Endothelial cell of hepatic sinusoid (primary cell): ENCODE results near the gene GSE1.

ENCODE experiments used
- in situ Hi-C: cut with HindIII; loops from 2 replicates; pipeline ENCODE4 v1.10.0; 2017; ENCODE audit warnings: low sequenced_read_pairs

The GSE1 gene

DNA sequence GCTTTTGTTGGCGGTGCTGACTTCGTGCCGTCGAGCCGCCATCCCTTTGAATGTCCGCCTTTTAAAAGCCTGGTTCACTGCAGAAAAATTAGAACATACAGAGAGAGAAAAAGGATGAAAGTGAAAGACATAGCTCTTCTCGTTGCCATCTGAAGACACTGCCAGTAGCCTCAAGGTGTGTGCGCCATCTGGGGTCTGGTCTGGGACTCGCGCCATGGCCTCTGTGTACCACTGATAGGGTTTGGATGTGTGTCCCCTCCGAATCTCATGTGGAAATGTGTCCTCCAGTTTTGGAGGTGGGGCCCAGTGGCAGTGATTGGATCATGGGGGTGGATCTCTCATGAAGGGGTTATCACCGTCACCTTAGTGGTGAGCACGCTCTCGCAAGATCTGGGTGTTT lies 15.5 kb downstream of the GSE1 start:
- in situ Hi-C loops: no loop called here

DNA sequence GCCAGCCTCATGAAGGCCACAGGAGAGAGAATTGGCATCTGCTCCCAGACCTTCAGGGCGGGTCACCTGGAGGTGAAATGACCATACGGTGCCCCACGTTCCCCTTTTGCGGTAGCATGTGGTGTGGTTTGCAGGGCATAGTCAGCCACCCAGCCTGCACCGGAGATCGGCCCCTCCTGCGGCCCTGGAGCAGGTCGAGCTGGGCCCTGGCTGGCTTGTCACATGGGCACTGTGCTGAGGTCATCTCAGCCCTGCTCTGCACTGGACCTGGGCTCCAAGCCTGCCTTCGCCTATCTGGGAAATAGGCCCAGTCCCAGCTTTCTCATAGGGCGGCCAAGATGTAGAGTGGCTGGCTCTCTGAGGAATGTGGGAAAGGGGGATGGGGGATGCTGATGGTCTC lies 16.2 kb downstream of the GSE1 start:
- in situ Hi-C loops: no loop called here

DNA sequence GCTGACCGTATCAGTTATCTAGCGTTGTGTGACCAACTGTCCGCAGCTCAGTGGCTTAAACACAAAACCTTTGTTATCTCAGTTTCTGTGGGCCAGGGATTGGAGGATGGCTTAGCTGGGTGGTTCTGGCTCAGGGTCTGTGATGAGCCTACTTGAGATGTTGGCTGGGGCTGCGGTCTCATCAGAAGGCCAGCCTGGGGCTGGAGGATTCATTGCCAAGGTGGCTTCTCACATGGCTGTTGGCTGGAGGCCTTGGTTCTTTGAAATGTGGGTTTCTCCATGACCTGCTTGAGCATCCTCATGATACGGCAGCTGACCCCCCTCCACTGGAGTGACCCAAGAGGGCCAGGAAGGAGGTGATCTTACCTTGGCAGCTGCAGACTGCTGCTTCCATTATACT lies 16.7 kb downstream of the GSE1 start:
- in situ Hi-C loops: no loop called here

DNA sequence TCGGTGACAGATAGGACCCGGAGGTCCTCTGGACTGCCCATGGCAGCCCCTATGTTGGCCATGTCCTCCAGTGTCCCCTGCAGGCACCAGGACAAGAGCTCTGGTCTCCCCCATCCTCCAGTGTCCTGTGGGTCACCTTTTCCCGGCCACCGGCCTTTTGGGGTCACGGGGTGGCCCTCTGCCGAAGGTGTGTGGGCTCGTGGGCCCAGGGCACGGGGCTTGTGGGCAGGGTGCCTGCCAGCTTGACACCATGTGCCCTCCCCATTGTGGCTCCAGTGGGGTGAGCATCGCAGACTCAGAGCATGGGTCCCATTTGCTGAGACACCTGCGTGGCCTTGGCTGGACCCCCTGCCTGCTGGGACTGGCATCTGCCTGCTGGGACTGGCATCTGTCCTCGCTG lies 18.1 kb downstream of the GSE1 start:
- in situ Hi-C loops: no loop called here

DNA sequence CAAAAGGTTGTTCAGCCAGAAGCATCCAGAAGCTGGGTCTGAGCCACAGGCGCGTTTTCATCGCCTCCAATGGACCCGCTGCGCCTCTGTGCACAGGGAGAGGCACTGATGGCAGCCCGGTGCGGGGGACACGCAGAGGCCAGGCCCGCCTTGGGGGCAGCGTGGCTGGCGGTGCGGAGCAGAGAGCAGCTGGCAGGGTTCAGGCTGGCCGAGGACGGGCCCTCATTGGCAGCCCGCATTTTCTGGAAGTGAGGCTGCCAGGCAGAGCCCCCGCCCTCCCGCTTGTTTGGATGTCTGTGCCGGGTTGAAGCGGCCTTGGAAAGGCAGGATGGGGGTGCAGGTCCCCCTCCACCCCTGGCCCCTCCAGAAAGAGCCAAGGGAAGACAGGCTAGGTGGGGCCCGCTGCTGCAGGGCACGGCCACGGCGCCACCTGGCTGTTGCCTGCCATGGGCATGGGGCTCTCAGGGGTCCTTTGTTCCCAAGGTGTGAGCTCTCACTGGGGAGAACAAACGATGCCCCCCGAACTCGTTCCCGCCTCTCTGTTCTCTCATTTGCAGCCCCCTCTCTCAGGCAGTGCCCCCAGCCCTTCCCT lies 18.8 kb downstream of the GSE1 start:
- in situ Hi-C loops: no loop called here

DNA sequence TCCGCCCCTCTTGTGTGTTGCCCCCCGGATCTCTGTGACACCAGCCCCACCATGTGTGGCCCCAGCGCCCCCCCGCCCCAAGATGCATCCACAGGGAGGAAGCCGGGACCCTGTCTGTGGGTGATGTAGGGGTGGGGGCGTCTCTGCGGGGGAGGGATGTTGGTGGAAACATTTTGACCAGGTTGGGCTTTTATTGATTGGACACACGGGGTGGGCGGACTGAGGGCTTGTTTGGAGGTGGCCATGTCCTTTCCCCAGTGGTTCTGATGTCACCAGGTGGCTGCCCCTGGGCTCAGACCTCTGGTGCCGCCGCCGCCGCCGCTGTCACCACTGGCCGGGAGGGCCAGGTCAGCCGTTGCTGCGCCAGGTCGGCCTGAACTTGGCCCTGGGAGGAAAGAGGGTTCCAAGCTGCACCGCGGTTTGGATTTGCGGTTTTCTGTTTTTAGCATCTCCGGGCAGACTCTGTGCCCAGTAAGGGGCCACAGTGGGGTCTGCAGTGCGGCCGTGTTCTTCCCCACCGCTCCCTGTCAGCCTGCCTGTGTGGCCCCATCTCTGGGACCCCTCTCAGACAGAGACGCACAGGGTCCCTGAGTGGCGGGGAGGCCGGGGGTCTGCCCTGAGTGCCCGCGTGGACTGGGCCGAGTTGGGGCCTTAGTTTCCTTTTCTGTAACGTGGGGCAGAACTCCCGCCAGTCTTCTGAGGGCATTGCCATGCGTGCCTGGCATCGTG lies 19.8 kb downstream of the GSE1 start:
- in situ Hi-C loops: no loop called here

DNA sequence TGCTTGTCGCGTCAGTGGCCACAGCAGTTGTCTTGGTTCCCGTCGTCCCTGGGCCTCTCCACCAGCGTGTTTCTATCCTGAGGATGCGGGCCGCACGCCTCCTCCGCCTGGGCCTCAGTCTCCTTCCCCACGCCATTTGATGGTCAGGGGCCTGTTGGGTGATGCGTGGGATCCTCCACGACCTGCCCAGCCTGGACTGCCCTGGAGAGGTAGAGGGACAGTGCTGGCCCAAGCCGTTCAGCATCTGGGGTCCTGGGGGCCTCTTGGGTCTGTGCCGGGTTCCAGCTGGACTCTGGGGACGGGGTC lies 20.3 kb downstream of the GSE1 start:
- in situ Hi-C loops: no loop called here

DNA sequence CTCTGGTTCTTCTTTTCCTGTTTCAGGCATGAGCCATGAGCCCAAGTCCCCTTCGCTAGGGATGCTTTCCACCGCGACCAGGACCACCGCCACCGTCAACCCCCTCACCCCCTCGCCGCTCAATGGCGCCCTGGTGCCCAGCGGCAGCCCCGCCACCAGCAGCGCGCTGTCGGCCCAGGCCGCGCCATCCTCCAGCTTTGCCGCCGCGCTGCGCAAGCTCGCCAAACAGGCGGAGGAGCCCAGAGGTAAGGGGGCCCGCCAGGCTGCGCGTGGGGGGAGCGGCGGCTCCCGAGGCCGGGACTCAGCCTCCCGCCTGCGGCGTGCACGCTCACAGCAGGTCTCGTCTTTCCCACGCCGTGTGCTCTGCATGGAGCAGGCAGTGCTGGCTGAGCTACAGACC lies 20.8 kb downstream of the GSE1 start:
- in situ Hi-C loops: no loop called here

DNA sequence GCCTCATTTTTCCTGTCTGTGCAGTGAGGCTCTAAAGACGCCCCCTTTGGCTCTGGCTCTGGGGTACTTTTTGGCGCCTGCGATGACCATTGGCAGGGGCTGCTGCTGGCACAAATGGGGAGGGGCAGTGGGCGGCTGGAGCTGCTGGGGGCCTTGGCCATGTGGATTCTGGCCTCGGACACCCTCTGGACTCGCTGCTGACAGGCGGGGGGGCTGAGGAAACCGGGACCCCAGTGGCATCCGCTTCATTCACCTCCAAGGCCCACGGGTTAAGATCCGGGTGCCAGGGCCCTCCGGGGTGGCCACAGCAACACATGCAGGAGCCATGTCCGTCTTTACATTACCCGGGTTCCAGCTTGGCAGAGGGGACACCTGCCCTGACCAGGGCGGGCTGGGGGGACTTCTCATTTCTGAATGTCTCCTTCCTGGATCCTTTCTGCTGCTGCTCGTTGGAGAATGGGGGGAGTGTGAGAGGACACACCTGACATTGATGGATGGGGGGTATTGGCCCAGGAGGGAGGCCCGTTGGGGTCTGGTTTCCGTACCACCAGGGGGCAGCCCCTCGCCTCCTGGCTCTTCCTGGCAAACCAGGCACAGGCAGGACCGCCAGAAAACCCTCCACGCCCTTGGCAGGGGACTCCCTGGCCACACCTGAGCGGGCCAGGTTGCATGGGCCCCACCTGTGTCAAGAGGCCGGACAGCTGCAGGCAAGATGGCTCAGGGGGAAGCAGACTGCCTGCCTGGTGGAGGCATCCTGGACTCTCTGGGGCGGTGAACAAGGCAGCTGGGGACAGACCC lies 21.8 kb downstream of the GSE1 start:
- in situ Hi-C loops: no loop called here

DNA sequence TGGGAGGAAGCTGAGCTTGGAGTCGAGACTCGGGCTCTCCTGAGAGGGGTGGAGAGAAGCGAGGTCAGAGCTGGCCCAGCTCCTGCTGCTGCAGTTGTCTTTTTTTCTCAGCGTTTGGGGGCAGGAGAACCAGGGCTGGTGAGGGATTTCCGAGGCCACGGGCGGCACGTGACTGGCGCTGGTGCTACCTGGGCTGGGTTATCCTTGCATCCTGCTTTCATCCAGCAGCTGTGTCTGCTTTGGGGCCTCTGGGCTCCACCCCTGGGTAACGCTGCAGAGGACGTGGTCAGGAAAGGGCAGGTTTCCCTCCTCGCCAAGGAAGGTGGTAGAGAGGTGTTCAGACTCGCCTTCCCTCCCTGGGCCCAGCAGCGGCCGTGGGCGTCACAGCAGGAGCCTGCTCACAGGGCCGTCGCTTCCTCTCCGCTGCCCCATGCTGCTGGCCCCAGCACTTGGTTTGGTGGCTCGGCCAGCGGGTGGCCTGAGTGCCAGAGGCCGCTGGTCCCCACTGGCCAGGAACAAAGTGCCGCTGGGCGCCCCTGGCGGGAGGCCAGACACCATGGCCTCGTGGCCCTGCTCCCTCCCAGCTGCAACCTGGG lies 22.5 kb downstream of the GSE1 start:
- in situ Hi-C loops: no loop called here

DNA sequence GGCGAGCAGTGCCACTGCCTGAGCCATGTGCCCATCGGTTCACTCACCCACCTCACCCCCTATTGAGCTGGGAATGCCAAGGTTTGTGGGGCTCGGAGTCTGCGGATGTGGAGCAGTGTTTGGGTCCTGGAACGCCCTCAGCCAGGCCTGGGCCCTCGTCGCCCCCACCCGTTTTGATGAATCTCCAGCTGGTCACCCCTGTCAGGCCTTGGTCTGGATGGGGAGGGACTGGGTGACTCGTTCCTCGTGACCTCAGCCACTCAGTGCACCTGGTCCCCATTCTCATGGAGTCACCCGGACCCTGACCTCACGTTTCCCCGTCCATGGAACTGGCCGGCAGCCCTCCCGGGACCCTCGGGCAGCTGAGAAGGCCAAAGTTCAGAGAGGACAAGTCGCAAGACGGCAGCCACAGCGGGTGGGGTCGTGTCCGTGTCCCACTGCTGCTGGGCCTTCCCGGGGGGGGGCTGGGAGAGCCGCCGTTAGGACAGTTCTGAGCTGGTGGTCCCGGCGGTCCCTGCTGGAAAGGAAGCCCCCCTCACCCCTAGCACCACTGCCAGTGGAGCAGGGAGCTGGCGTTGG lies 23.2 kb downstream of the GSE1 start:
- in situ Hi-C loops: no loop called here

DNA sequence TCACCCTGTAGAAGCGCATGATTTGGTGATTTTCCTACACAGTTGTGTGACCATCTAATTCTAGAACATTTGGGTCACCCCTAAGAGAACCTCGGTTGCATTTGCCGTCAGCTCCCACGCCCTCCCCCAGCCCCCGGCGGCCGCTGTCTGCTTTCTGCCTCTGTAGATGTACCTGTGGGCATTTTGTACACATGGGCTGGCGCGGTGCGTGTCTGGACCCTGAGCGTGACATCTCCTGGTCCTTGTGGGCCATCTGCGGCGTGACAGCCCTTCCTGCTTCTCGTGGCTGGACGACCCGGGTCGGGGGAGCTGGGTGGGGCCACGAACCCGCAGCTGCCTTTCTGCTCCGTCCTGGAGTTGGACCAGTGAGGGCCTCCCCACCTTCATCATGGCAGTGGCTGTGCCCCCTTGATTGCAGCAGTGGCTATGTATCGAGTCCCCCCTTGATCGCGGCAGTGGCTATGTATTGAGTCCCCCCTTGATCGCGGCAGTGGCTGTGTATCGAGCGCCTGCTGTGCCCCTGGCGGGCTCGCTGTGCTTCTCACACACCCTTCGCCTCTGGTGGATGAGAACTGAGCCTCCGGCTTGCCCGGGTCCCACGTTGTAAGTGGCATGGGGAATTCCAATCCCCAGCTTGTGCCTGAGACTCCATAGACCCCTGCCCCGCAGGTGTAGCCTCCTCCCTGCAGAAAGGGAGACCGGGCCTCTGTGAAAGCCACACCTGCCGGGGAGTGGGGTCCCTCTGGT lies 24.1 kb downstream of the GSE1 start:
- in situ Hi-C loops: no loop called here

DNA sequence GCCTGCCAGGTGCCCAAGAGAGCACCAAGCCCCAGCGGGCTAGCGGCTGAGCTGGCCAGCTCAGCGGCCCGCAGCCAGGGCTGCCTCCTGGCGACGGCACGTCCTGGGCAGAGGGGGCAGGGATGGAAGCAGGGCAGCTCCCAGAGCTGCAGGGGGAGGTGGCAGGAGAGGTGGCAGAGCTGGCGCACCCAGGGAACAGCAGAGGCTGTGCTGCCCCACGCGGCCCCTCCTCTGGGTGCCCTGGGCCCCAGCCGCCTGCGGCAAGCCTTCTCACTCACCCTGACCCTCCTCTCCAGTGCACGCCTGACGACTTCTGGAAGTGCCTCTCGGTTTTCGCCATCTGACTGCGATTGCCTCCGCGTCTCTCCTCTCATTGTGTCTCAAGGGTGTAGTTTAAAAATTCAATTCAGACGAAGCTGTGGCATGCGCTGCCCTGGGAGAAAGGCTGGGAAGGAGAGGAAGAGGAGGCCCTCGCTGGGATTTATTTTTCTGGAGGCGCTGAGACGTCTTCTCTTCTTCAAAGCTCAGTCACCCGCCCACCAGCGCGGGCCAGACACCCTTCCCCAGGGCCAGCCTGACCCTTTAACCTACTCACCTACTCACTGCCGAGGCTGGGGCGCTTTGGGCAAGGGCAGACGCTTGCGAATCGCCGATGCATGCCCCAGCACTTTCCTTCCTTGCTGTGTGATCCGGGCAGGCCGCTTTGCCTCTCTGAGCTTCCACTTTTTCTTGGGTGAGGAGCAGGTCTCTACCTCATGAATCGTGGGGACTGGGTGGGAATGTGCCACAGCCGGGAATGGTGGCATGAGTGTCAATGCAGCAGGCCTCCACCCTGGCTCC lies 24.9 kb downstream of the GSE1 start:
- in situ Hi-C loops: no loop called here

DNA sequence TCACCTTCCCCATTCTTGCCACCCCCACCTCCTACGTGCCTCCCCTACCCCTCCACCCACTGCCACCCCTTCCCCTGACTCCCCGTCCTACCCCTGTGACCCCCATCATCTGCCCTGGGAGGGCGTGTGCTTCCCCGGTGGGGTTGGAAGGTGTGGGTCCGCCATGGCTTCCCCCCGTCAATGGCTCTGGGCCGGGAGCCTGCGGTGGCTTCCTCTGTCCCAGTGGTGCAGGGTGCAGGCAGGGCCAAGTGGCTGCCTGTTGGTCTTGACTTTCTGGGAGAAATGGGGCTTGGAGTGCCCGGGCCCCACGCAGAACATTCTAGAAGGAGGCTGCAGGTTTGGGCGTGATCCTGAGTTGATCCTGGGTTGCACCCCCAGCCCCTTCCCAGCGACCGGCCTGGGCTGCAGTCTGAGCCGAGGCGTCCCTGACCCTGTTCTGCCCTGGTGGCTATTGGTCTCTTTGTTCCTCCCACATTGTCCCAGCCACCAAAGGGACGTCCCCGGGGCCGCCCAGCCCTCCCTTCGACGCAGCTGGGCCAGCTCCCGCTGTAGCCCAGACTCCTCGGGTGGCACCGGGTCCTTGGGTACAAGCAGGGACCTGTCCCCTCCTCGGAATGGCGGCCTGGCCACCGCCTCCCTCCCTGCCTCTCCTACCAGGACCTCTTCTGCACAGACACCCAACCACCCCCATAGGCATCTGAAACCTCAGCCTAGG lies 25.7 kb downstream of the GSE1 start:
- in situ Hi-C loops: no loop called here

DNA sequence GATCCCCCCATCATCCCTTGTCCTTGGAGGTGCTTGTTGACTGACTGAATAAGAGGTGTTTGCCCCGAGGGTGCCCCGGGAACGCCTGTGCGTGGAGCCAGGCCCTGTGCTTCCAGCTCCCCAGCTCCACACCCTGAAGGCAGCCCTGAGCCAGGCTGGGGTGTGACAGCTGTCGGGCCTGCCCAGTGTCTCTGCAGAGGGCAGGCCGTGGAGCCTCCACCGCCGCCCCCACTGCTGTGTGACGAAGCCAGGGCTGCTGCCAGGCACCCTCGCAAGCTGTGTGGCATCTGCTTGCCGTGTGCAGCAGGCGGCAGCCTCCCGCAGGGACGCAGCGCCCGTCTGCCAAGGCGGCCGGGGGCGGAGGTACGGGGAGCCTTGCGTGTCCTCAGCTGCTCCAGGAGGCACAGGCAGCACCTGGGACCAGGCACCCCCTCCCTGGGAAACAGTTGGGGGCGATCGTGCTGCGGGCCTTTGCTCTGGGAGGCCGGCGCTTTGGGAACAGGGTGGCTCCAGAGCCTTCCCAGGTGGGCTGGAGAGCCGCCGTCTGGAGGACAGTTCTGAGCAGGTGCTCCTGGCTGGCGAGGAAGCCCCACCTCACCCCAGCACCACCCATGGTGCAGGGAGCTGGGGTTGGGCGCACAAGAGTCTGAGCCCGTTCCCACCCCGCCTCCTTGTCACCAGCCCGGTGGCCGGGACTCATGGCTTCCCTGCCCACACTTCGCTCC lies 26.6 kb downstream of the GSE1 start:
- in situ Hi-C loops: no loop called here

DNA sequence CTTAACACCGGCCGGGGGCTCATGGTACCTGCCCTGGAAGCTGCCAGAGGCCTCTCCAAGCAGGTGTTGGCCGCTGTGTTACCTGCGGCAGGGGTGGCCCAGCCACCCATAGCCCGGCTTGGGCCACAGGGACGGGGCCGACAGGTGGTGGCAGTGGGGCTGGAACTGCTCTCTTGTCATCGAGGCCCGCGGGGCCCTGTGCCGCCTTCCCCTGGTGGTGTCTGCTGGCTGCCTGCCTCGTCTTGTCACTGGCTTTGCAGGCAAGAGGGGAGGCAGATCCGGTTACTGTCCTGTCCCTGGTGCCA lies 27.1 kb downstream of the GSE1 start:
- in situ Hi-C loops: no loop called here

DNA sequence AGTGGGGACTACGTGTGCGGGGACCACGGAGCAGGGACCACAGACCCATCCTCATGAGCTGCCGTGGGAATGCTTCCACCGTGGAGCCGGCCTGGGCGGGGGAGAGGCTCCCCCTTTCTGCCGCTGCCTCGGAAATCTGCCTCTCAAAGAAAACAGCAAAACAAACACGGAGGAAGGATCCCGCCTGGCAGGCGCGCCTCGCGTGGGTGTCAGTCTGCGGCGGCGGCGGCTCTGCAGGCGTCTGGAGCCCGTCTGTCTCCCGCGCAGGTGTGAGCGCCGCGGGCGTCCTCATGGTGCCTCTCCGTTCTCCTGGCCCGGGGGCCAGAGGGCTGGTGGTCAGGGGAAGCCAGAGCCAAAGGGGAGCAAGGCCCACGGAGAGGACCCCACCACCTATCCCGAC lies 27.5 kb downstream of the GSE1 start:
- in situ Hi-C loops: no loop called here

DNA sequence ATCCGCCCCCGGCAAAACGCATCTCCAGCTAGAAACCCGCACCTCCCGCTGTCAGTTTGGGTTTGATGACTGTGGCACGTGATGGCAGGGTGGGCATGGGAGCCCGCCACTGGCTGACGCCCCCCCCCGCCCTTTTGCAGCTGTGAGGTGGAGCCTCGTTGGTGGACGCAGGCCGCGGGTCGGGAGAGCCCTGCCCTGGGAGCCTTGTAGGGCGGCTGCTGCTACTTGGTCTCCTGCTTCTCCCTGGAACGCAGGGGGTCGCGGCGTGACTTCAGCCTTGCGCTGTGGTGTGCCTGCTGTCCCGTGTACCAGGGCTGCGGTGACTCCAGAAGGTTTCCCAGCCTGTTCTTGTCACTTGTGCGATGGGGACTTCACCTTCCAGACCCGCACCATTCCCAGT lies 28.2 kb downstream of the GSE1 start:
- in situ Hi-C loops: no loop called here

DNA sequence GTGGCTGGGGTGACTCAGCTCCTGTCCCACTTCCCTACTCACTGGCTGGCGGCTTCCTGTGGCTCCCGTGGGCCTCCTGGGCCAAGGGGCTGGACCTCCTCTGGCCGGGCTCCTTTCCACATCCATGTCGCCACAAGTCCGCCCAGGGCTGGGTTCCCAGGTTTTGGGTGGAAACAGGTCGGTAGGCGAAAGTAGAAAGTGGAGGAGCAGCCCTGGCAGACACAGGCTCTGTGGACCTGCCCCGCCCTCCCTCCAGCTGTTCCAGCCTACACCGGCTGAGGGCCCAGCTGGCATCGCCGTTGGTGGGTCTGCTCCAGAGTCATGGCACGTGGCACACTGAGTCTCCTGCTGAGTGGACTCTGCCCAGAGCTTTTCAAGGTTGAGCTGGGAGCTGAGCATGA lies 28.7 kb downstream of the GSE1 start:
- in situ Hi-C loops: no loop called here
